Measurements from ENCODE around the gene SLC6A20.
"Not testable (repeated sequence)": the region's sequence is repeated elsewhere in the genome, so short reads cannot be mapped to it uniquely, and the experiment has no call there.

Gene SLC6A20

DNA sequence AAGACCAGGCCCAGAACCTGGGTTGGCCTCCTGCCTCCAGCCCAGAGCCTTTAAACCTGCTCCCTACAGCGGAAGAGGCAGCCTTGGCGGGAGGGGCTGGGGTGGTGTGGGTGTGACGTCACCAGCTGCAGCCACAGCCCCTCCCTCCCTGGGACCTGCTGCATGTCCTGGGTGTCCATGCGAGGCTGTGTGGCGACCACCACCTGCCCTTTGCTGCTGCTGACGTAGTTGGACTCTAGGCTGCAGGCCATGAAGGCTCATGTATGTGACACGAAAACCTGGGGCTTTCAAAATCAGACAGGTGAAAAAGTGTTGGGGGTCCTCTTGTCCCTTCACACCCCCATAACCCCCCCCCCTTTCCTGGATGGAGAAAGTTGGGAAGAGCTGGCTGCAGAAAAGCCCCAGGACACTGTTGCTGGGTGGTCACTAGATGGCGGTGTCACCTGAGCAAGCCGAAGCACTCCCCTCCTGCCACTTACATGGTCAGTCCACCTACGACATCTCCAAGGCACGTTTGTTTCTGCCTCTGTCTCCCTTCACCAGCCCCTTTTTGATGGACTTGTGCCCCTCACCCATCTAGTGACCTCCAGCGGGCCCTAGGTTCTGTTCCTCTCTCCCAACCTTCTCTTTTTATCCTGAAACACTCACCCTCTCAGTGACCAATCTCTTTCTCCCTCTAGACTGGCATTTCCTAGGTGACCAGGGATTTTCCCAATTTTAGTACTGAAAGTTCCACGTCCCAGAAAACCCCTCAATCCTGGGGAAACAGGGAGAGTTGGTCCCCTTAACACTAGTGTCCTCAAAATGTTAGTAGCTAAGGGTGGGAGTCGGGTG is 35.2 kb downstream of the SLC6A20 start:
- DNase-seq (ENCODE audit: low read depth) = peak; percentile 68
- no peak for TF ChIP-seq MYC (IDR thresholded peaks at IDR 0.05; ENCODE audit: low read depth, low read length)
- TF ChIP-seq, protein P1, sequence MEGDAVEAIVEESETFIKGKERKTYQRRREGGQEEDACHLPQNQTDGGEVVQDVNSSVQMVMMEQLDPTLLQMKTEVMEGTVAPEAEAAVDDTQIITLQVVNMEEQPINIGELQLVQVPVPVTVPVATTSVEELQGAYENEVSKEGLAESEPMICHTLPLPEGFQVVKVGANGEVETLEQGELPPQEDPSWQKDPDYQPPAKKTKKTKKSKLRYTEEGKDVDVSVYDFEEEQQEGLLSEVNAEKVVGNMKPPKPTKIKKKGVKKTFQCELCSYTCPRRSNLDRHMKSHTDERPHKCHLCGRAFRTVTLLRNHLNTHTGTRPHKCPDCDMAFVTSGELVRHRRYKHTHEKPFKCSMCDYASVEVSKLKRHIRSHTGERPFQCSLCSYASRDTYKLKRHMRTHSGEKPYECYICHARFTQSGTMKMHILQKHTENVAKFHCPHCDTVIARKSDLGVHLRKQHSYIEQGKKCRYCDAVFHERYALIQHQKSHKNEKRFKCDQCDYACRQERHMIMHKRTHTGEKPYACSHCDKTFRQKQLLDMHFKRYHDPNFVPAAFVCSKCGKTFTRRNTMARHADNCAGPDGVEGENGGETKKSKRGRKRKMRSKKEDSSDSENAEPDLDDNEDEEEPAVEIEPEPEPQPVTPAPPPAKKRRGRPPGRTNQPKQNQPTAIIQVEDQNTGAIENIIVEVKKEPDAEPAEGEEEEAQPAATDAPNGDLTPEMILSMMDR (IDR thresholded peaks at IDR 0.05; ENCODE audit: low read depth, low read length) = peak; percentile 85
- TF ChIP-seq, protein P2, sequence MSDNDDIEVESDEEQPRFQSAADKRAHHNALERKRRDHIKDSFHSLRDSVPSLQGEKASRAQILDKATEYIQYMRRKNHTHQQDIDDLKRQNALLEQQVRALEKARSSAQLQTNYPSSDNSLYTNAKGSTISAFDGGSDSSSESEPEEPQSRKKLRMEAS (IDR thresholded peaks at IDR 0.05; ENCODE audit: low read depth, low read length) = peak; percentile 25; the same call in 1 of the 2 replicates
- no peak overlapping the region for H3K4me3 ChIP-seq (ENCODE audit: low read depth, low read length)

DNA sequence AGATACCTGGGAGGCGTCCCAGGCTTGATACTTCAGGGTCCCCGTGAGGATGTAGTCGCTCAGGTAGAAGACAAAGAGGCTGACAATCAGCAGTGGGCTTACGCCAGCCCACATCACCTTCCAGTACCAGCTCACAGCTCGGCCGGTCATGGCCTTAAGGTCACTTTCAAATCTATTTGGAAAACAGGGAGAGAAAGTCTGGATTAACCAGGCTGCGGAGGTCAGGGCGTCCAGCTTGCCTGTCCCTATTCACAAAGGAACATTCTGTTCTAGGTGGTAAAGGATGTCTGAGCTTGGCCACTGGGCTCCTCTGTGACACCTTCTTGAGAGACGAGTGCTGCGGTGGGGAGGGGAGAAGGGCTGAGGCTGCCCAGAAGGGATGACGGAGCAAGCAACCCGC is 36.5 kb downstream of the SLC6A20 start:
- no peak for TF ChIP-seq POLR2A (IDR thresholded peaks at IDR 0.05; ENCODE audit: extremely low read depth, insufficient read length)
- TF ChIP-seq, protein P1 (IDR thresholded peaks at IDR 0.05; ENCODE audit: low read depth, low read length) = no peak
- TF ChIP-seq, protein P2 (IDR thresholded peaks at IDR 0.05; ENCODE audit: low read depth, low read length) = no peak
- TF ChIP-seq MYC (IDR thresholded peaks at IDR 0.05; ENCODE audit: low read depth, low read length) = no peak
- H3K4me3 ChIP-seq (ENCODE audit: low read depth, low read length) = no peak overlapping the region
- DNase-seq (ENCODE audit: low read depth) = no peak

DNA sequence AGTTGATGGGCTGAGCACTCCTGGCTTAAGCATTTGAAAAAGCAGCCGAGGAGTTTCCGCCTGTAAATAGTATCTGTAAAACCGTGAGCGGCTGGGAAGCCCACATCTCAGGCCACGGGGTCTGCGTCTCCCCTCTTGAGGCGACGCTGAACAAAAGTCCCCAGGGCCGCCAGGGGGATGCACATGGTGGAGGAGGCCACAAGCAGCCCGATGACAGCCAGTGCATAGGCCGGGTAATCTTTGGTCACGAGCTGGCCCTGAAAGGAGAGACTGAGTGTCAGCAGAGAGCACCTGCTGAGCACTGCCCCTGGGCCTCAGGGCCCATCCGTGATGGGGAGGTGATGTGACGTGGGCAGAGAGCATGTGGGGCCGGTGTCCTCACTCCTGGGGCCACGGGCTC is 37.5 kb downstream of the SLC6A20 start:
- H3K4me3 ChIP-seq (ENCODE audit: low read depth, low read length) = no peak overlapping the region
- TF ChIP-seq MYC (IDR thresholded peaks at IDR 0.05; ENCODE audit: low read depth, low read length) = no peak
- TF ChIP-seq POLR2A (IDR thresholded peaks at IDR 0.05; ENCODE audit: extremely low read depth, insufficient read length) = no peak
- TF ChIP-seq, protein P1 (IDR thresholded peaks at IDR 0.05; ENCODE audit: low read depth, low read length) = no peak
- TF ChIP-seq, protein P2 (IDR thresholded peaks at IDR 0.05; ENCODE audit: low read depth, low read length) = no peak
- DNase-seq (ENCODE audit: low read depth) = no peak

DNA sequence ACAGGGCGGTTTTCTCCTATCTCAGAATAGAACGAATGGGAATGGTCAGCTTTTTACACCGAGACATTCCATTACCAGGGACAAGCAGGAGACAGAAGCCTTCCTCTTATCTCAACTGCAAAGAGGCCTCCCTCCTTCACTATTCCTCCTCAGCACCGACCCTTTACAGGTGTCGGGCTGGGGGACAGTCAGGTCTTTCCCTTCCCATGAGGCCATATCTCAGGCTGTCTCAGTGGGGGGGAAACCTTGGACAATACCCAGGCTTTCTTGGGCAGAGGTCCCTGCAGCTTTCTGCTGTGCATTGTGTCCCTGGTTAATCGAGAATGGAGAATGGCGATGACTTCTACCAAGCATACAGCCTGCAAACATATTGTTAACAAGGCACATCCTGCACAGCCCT is 39.2 kb downstream of the SLC6A20 start:
- H3K4me3 ChIP-seq (ENCODE audit: low read depth, low read length); DNase-seq (ENCODE audit: low read depth): not testable (repeated sequence)

DNA sequence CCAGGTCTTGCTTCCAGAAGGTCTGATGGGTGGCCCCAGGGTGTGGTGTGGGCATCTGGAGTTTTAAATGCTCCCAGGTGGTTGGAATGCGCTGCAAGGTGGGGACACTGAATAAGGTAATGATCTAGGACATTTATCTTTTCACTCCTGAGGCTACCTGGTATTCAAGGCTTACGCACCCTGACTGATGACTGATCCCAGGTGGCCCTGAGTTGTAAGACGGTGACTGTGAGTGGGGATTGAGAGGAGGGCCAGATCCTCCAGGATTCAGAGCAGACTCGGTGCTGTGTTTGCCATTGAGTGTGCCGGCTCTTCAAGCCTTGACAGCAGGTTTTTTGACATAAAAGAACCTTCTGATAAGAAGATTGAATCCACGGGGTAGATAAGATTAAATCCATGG is 40.3 kb downstream of the SLC6A20 start:
- no peak overlapping the region for H3K4me3 ChIP-seq (ENCODE audit: low read depth, low read length)
- DNase-seq (ENCODE audit: low read depth) = no peak
- TF ChIP-seq, protein P1 (IDR thresholded peaks at IDR 0.05; ENCODE audit: low read depth, low read length) = no peak
- TF ChIP-seq MYC (IDR thresholded peaks at IDR 0.05; ENCODE audit: low read depth, low read length) = no peak
- TF ChIP-seq POLR2A (IDR thresholded peaks at IDR 0.05; ENCODE audit: extremely low read depth, insufficient read length) = no peak
- TF ChIP-seq, protein P2 (IDR thresholded peaks at IDR 0.05; ENCODE audit: low read depth, low read length) = no peak

DNA sequence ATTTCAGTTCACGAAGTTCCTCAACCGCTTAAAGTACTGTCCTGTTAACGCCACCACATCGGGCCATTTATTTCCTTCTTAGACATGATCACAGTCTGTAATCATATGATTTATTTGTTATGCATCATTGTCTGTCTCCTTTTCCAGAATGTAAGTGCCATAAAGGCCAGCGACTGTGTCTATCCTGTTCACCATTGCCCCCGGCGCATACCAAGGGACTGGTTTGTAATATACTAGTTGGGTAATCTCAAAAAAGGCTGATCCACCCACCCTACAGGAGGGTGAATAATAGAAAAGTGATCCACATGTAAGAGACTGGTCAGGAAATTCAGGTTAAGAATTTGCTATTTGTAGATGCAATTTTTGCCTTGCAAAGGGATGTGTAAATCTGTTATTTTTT is 41.9 kb downstream of the SLC6A20 start:
- no peak for DNase-seq (ENCODE audit: low read depth)
- no peak overlapping the region for H3K4me3 ChIP-seq (ENCODE audit: low read depth, low read length)
- TF ChIP-seq MYC (IDR thresholded peaks at IDR 0.05; ENCODE audit: low read depth, low read length) (no peak), POLR2A (IDR thresholded peaks at IDR 0.05; ENCODE audit: extremely low read depth, insufficient read length) (no peak)
- TF ChIP-seq, protein P2 (IDR thresholded peaks at IDR 0.05; ENCODE audit: low read depth, low read length) = no peak

Data from NB4 (cell line).